DMS53 treated with DMSO at 0.1 percent for 48 hours (cell line): Measurements from ENCODE around the gene TRIM62.
A peak's percentile ranks its signal among the peaks of the same experiment; 100 is the strongest.

Experiments
- DNase-seq: peaks from one replicate; lab custom pipeline; 2025; ENCODE audit not compliant: unreplicated experiment; lab: John Stamatoyannopoulos, UW

Gene TRIM62

DNA sequence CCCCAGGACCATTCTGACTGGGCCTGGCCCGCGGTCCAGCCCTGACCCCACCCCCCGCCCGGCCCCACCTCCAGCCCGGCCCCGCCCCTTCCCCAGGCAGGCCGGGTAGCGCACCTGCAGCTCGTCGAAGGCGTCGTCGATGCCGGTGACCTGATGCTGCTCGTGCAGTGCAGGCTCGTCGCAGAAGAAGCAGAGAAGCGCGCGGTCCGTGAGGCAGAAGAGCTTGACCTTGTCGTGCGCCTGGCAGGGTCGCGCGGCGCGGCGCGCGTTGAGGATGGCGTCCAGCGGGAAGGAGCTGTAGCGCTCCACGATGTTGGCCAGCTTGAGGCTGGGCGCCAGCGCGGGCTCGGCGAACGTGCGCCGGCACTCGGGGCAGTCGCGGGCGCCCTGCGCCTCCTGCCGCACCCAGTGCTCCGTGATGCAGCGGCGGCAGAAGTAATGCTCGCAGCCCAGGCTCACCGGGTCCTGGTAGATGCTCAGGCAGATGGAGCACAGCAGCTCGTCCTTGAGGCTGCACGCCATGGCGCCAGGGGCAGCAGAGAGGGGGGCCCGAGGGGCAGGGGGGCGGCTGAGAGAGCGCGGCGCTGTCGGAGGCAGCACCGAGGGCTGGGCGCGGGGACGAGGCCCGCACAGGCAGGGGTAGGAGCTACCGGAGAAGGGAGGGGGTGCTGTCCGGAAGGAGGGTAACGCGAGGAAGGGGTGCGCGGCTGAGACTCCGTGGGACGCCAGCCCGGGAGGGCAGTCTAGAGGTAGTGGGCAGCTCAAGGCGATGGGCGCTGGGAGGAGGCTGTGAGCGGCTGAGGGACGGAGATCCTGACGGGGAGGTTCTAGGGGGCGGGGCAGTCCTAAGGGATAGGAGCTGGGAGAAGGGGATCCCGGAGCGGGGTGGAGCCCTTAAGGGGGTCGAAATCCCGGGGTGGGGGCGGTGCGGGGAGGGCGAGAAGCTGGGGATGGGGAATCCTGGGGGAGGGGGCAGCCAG is 642 bp downstream of the TRIM62 start:
- peak; percentile 85 for DNase-seq

DNA sequence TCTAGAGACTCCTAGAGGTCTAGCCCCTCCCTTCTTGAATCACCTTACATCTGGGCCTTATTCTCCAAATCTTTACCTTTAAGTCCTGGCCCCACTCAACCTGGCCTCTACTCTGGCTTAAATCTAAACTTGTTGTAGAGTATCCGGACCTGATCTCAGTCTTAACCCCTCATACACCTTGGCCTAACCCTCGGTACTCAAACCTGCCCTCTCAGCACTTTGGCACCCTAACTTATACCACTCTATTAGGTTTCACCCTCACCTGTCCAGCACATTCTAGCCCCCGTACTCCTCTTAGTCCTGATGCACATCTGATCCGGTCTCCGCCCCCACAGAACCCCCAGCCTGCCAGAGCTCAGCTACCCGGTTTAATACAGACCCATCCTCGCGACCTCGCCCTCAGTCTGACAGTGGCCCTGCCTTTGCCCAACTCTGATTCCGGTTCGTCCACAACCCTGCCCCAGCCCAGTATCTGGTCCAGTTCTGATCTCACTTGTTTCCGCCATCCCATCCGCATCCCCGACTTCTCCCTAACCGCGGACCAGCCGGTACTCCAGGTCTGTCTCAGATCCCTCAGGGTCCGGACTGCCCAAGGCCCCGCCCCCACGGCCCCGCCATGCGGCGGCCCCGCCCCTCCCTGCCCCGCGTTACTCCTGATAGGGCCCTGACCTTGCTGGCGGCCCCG is 1.5 kb downstream of the TRIM62 start:
- no peak for DNase-seq

DNA sequence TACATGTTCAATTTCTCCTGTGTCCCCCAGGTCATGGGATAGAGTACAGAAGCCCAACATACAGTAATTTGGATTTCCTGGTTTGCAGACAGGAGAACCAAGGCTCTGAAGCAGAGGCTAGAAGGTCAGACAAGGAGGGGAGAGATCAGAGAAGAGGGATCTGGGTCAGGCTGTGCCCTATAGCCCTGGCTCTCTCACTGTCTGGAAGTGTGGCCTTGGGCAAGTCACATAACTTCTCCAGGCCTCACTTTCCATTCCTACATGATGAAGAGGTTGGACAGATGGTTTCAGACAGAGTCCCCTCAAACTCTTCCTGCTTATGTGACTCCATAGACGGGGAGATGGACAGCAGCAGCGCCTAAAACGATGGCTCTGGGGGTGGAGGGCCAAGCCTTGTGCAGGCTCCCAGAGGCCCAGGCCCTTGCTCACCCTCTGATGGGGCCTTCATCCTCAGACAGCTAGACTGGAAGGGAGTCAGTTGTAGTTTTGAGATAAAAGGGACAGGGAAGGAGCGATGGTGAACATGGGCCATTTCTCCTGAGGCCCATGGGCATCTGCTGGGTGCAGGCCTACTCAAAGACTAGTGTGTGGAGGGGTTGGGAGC is 2.9 kb downstream of the TRIM62 start:
- DNase-seq = no peak

DNA sequence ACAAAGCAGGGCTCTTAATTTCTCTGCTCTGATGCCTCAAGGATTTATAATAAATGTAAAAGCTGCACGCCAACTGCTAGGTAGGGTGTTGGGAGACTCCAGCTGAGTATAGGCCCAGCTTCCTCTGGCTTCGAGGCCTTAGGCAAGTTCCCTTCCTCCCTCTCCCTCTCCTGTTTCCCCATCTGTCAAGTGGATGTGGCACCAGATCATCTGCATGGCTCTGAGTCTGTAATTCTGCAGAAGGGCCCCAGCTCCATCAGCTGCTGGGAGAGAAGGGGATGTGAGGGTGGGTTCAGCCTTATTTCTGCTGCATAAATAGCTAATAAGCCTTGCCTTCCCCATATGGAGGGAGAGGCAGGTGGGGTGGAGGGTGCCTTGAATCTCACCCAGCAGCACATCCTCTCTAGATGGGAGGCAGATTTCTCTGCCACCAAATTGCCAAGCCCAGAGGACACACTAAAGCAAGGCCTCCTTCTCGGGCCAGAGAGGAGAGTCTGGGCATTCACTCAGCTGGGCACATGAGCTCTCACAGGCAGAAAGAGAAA is 3.8 kb downstream of the TRIM62 start:
- DNase-seq = no peak

DNA sequence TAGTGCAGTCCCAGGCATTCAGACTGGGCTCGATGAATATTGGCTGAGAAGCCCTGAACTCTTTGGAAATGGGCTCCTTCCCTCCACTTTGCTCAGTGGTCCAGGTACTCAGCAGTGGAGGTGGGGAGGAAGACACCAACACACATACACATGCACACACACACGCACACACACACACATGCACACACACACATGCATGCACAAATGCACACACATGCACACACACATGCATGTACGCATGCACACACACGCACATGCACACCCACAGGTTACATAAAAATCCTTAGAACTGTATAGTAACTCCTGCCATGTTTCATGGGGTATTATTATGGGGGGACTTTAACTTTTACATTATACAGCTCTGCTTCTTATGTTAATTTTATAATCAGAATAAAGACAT is 5.0 kb downstream of the TRIM62 start:
- no peak for DNase-seq

- DNase-seq = no peak
These were observed 5.4 kb downstream of the TRIM62 start for GRCh38 chr1:33176362-33176850.

- no peak for DNase-seq
These were observed 6.0 kb downstream of the TRIM62 start for GRCh38 chr1:33175865-33176264.

DNA sequence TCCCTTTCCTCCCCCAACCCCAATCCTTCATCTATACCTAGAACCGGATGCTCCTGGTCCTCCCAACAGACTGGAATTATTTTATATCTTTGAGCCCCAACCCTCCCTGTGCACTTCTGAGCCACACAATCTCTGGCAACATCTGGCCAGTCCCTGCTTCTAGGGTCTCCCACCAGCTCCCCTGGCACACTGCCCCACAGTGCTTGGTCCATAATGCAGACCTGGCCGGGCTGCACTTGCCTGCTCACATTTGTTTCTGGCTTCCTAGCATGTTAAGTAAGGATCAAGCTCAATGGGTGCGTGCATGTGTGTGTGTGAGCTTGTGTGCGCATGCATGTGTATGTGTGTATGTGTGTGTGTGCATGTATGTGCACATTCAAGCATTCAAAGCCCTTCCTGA is 8.8 kb downstream of the TRIM62 start:
- no peak for DNase-seq

GRCh38 chr1:33171977-33172813 is 9.6 kb downstream of the TRIM62 start:
- no peak for DNase-seq

DNA sequence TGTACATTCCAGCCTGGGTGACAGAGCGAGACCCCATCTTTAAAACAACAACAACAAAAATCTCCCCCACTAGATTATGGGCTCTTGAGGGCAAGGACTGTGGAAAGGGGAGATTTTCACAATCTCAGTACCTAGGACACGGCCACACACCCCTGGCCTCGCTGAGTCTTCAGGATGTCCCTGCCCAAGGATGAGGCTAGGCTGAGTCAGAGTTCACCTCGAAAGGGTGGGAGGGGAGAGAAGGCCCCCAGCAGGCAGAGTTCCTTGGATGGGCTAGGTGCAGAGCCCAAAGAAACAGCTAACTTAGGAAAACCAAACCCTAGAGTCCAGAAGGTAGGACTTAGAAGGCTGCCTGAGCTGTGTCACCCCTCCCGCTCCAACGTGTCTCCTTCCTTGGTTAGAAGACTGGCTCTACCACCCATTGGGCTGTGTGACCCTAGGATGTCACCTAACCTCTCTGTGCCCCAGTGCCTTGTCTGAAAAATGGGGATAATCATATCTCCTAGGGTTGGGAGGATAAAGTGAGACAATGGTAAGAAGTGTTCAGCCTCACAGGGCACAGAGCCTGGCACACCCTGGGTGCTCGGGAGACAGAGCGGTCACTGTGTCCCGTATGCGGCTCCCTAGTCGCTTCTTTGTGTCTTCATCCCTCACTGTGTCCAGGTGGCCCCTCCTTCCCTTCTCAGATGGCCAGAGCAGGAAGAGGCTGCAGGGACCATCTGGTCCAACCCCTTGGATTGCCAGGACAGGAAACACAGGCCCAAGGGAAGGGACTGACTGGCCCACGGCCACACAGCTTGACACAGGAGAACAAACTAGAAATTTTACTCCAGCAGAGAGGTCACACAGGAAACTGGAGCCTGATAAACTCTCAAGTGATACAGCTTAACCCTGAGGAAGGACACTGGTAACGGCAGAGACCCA is 11.2 kb downstream of the TRIM62 start:
- DNase-seq = no peak

DNA sequence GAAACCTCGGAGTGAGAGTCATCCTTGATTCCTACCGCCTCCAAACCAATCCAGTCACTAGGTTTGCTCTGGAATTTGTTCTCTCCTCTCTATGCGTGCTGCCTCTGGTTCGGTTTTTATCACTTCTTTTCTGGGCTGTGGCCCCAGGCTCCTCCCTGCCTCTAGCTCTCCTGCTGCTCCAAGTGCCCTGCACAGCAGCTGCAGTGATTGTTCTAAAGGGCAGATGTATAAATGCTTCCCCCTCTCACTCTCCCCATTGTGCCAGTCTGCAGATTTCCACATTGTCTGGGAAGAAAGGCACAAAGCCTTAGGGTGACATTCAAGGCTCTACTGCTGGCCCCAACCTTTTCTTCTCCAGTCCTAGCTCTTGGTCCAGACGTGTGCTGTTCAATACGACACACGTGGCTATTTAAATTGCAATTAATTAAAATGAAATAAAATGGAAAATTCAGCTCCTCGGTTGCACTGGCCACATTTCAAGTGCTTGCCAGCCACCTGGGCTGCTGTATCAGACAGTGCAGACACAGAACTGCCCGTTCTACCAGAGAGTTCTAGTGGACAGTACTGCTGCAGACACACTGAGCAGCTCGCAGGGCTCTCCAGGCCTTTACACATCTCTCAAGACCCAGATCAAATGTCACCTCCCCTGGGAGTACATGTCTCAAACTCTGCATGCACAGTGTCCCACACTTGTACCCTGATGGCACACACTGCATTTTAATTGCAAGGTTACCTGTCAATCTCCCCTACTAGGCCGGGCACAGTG is 12.4 kb downstream of the TRIM62 start:
- DNase-seq = no peak

DNA sequence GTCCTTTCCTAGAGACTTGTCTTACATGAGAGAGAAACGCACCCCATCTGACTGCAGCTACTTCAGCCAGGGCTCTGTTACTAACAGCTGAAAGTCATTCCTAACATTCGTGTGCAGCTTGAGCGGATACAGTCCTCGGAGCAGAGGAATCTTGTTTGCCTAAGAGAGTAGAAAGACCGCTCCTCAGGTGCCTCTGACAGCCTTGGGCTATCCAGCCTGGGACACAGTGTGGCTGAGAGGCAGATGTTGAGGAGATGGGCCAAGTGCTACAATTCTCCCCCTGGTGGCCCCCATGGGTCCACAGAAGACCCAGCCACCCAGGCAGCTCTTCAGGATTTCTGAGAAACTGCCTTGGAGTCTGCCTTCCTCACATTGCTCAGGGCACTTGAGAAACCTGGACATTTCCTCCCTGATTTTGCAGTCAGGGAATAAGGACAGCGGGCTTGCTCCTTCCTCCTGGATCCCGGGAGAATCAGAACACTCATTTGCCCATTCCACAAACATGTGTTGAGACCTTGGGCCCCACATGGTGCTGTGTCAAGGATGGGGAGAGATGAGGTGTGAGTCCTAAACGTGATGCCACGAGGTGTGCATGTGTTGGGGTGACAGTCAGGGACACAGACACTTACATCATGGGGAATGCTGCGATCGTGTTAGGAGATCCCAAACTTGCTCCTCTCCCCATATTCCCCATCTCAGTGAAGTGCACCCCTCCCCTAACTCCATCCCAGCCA is 13.1 kb downstream of the TRIM62 start:
- DNase-seq = no peak

DNA sequence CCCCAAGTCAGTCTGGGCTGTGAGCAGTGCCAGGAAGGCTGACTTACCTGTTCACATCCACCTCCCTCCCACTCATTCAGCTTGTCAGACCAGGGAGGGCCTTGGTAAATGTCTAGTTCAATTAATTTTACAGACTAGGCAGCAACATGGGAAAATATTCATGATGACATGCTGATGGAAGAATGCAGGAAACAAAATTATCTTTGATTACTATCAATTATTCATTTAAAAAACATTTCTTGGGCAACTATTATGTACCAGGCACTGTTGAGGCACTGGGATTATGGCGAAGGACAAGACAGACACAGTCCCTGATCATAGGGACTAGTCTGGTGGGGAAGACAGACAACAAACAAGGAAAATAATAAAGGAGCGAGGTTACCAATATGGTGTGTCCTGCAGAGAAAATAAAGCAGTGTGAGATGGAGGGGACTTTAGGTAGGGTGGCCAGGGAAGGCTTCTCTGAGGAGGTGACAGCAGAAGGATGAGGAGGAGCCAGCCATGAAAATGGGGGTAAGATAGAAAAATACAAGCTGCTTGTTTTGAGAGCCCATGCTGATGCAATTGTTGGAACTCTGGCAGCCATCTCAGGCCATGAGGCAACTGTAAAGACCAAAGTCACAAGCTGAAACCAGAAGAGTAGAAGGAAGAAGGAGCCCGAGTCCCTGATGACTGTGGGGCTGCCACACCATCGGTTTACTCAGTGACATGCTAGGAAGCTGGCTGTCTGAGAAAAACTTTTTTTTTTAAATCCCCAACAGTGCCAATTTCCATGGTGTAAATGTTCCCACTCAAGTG is 14.0 kb downstream of the TRIM62 start:
- DNase-seq = no peak

GRCh38 chr1:33165809-33166208 is 16.0 kb downstream of the TRIM62 start:
- no peak for DNase-seq

DNA sequence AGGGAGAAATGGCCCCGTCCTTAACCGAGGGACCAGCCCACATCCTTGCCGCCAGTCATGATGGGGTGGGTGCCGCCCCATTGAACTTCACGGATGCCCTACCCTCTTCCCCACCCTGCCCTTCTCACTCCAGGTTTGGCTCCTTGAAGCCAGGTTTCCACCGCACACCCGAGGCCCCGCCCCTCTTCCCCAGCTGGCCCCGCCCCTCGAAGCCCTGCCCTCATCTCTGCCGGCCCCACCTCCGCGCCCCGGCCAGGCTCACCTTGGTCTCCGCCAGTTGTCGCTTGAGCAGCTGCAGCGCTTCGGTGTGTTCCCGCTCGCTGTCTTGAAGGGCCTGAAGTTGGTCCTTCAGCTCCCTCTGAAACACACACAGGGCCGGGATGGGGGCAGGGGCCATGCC is 16.6 kb downstream of the TRIM62 start:
- DNase-seq = no peak

- DNase-seq = no peak
These were observed 18.0 kb downstream of the TRIM62 start for GRCh38 chr1:33163621-33164519.
